Fibroblast of skin of back (primary cell): Measurements from ENCODE around the gene SCART1.
A peak's percentile ranks its signal among the peaks of the same experiment; 100 is the strongest.
"Not testable (repeated sequence)": the region's sequence is repeated elsewhere in the genome, so short reads cannot be mapped to it uniquely, and the experiment has no call there.

Experiments used
- DNase-seq: peaks from one replicate; pipeline ENCODE4 v3.0.0-alpha.2; 2013

The SCART1 gene

GRCh38 chr10:133432789-133433188 is 21.0 kb upstream of the SCART1 start:
- not testable (repeated sequence) for DNase-seq

GRCh38 chr10:133438711-133439273 is 15.0 kb upstream of the SCART1 start:
- peak; percentile 20 for DNase-seq

- DNase-seq = no peak
These were observed 14.0 kb upstream of the SCART1 start for GRCh38 chr10:133439517-133440461.

GRCh38 chr10:133440633-133441285 is 13.0 kb upstream of the SCART1 start:
- no peak for DNase-seq

GRCh38 chr10:133441356-133441755 is 12.4 kb upstream of the SCART1 start:
- not testable (repeated sequence) for DNase-seq

GRCh38 chr10:133441780-133442179 is 12.0 kb upstream of the SCART1 start:
- DNase-seq = no peak

GRCh38 chr10:133442191-133442966 is 11.4 kb upstream of the SCART1 start:
- DNase-seq = no peak

- no peak for DNase-seq
These were observed 10.5 kb upstream of the SCART1 start for GRCh38 chr10:133442967-133443924.

GRCh38 chr10:133444342-133445267 is 9.1 kb upstream of the SCART1 start:
- no peak for DNase-seq

- no peak for DNase-seq
These were observed 8.4 kb upstream of the SCART1 start for GRCh38 chr10:133445268-133445732.

GRCh38 chr10:133445751-133446708 is 7.7 kb upstream of the SCART1 start:
- no peak for DNase-seq

GRCh38 chr10:133446979-133447378 is 6.8 kb upstream of the SCART1 start:
- no peak for DNase-seq

- no peak for DNase-seq
These were observed 5.6 kb upstream of the SCART1 start for GRCh38 chr10:133448120-133448519.

- DNase-seq = no peak
These were observed 2.4 kb upstream of the SCART1 start for GRCh38 chr10:133451346-133451745.

GRCh38 chr10:133452453-133452852 is 1.3 kb upstream of the SCART1 start:
- DNase-seq = no peak

GRCh38 chr10:133454204-133454893 is 604 bp downstream of the SCART1 start:
- no peak for DNase-seq

GRCh38 chr10:133455196-133455595 is 1.5 kb downstream of the SCART1 start:
- no peak for DNase-seq

- DNase-seq = no peak
These were observed 1.9 kb downstream of the SCART1 start for GRCh38 chr10:133455611-133456031.
